HG03135 (cell line): Measurements from ENCODE around the gene METTL15.
"Not testable (repeated sequence)": the region's sequence is repeated elsewhere in the genome, so short reads cannot be mapped to it uniquely, and the experiment has no call there.

Experiments
- ATAC-seq: cut with Tn5 transposase; IDR thresholded peaks from one replicate; pipeline ENCODE4 v1.9.1; 2021; ENCODE audit warnings: mild to moderate bottlenecking, moderate library complexity; ENCODE audit not compliant: unreplicated experiment

The METTL15 gene, protein sequence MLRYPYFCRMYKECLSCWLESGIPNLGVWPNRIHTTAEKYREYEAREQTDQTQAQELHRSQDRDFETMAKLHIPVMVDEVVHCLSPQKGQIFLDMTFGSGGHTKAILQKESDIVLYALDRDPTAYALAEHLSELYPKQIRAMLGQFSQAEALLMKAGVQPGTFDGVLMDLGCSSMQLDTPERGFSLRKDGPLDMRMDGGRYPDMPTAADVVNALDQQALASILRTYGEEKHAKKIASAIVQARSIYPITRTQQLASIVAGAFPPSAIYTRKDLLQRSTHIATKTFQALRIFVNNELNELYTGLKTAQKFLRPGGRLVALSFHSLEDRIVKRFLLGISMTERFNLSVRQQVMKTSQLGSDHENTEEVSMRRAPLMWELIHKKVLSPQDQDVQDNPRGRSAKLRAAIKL

DNA sequence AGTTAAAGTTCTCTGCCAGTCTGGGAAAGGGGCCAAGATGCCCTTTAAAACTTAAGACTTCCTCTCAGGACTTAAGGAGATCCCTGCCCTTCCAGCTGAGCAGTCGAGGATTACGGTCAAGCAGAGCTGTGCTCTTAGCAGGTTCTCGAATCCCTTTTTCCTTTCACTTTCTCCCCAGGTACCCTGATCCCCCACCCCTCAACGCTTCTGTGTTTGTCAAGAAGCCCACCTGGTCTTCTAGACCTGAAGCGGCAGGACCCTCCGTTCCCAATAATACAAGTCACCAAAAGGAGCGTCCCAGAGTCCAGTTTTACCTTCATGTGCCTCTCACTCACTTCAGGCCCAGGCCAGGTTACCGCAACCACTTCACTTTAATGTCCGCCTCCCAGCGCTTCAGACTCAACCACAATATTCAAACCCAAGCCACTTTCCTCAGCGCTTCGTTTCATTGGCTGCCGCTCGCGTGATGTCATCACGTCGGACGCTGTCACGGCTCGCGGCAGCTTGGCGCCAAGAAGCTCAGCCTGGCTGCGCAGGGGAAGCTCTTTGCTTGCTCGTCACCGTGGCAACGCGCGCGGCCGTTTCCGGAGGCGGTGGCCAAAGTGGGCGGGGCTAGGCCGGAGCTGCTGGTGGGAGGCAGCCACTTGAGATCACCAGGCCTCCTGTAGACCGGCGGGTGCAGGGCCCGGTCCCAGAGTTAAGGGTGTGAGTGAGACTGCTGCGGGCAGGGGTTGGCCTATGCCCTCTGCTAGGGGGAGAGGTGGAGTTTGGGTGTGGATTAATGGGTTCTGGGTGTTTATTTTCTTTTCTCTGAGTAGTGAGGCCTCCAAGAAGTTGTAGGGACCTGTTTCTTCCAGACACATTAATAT lies at the start of gene METTL15, which contains the start of gene KIF18A:
TSS of gene METTL15 (plus strand) at position 639 of the 869 bp plus-strand sequence. CDS start 4,947 bp downstream, outside the sequence.
TSS of gene KIF18A (minus strand) at position 407 of the 869 bp plus-strand sequence. CDS start 10,209 bp downstream, outside the sequence.
- peak; percentile 95 for ATAC-seq

GRCh38 chr11:28071305-28071704 lies 36.9 kb upstream of the METTL15 start:
- no peak for ATAC-seq

DNA sequence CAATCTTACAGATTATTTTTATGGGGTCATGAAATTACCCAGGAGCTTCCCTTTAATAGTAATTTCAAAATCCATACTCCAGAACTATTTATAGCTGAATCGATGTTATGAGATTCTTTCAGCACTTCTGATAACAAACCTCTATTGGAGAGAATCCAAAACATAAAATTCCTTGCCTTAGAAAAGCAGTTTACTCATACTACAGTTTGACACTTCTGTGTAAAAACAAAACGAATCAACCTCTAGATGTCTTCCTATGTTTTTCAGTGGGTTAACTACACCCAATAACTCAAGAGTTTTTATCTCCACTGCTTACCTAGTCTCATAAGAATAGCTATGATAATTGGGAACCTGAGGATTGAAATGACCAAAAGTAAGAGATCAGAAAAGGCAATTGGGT lies 35.9 kb upstream of the METTL15 start:
- no peak for ATAC-seq

DNA sequence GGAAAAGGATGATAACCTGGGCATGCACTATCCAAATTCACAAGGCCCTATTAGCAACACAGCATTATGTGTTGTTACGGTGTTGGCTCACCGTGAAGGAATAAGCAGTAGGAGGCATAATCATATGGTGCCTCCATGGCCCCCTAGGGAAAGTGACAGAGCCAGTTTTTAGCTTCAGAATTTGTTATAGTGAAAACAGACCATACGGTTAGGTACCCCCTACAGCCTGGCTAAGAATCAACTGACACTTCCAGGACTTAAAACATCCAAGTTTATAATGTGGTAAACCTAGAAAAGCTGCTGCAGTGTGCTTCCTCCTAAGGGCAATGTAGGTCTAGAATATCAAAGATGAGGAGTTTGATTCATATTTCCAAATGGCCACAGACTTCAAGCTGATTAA lies 30.7 kb upstream of the METTL15 start:
- ATAC-seq: no peak

DNA sequence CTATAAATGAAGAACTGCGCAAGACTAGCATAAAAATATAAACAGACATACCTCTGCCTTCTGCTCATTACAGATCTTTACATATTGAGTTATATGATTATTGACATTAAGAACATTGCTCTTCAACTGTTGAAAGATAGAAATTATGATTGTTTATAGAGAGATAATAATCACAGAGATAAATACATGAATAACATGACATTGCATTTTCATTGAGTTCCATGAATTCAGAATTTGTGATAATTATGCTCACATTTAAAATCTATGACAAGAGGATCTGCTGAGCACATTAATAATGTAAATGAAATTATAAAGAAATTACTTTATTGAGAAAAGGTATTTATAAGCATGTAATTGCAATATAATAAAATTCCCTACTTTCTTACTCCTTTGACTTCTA lies 25.1 kb upstream of the METTL15 start:
- no peak for ATAC-seq

- no peak for ATAC-seq
Observed at GRCh38 chr11:28086569-28086968, 21.6 kb upstream of the METTL15 start.

GRCh38 chr11:28087192-28087591 lies 21.0 kb upstream of the METTL15 start:
- ATAC-seq: not testable (repeated sequence)

GRCh38 chr11:28087693-28088092 lies 20.5 kb upstream of the METTL15 start:
- not testable (repeated sequence) for ATAC-seq

DNA sequence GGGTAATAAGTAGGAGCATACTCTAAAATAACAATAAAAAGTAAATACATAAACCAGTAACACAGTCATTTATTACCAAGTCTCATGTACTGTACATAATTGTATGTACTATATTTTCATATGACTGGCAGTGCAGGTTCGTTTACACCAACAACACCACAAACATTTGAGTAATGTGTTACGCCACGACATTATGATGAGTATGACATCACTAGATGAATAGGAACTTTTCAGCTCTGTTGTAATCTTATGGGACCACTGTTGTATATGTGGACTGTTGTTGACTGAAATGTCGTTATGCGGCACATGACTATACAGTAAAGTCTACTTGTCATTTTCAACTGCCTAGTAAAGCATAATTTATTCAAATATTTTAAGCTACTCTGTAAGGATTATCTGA lies 18.8 kb upstream of the METTL15 start:
- no peak for ATAC-seq

DNA sequence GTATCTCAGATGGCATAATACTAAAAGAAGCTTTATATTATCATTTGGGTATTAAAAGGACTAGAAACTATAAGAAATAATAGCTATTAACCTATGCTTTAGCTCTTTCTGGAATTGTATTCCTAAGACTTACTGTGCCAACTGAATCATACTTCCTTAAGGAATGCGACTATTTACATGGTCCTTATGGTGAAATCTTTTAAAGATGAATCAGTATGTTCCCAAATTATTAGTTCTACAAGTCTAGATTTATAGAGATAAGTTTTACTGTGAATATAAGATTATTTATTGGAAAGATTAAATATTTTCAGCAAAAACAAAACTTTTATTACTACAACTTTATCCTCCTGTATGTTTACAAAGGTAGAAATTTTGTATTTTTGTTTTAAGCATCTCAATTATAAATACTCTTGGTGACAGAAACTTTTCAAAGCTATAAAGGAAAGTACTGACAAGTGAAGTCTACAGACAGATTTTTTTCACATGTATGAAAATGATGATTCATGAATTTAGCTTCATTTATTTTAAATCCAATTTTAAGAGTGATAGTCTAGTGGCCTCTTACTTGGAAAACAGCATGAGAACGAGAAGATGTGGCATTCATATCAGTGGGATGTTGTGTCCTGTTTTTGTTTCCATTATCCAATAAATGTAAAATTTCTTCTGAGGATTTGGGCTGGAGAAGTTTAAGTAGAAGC lies 18.0 kb upstream of the METTL15 start:
- ATAC-seq: no peak

GRCh38 chr11:28092786-28093185 lies 15.4 kb upstream of the METTL15 start:
- ATAC-seq: no peak

- ATAC-seq: no peak
Observed at GRCh38 chr11:28098257-28098656, 9.9 kb upstream of the METTL15 start.

DNA sequence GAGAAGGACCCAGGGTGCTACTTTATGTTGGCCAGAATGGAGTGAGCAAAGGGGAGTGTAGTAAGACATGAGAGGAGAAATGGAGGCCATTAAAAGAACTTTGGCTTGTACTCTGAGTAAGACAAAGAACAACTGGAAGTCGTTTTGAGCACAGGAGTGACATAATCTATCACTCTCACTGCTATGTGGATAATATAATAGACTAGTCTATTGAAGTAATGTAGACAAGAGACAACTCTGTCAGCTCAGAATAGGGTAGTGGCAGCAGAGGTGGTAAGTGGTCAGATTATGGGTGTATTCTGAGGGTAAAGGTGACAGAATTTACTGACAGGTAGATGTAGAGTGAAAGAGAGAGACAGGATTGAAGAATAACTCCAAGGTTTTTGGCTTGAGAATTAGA lies 8.5 kb upstream of the METTL15 start:
- no peak for ATAC-seq

GRCh38 chr11:28100665-28101064 lies 7.5 kb upstream of the METTL15 start:
- no peak for ATAC-seq

DNA sequence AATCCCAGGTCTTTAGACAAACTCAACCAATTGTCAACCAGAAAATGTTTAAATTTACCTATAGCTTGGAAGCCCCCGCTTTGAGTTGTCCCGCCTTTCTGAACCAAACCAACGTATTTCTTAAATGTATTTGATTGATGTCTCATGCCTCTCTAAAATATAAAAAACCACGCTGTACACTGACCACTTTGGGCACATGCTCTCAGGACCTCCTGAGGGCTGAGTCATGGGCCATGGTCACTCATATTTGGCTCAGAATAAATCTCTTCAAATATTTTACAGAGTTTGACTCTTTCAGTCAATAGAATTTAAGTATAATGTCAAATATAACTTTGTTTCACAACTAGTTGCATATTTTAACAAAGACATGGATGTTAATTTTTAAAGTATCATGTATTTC lies 5.9 kb upstream of the METTL15 start:
- ATAC-seq: not testable (repeated sequence)

GRCh38 chr11:28104425-28104824 lies 3.8 kb upstream of the METTL15 start:
- no peak for ATAC-seq

GRCh38 chr11:28104984-28105383 lies 3.2 kb upstream of the METTL15 start:
- no peak for ATAC-seq

DNA sequence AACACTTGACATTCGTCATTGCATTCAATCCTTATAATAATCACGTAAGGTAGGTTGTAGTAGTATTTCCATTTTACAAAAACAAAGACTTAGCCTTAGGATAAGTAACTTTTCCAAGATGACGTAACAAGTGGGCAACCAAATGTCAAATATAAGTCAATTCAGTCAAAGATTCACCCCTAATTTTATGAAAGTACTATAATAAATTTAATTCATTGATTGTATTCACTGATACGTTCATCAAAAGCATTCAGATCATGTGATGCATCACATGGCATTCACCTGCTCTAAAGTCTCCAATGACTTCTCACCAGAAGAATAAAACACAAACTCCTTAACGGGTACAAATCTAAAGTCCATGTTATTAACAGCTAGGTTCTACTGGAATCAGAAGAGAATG lies 2.3 kb upstream of the METTL15 start:
- ATAC-seq: no peak

DNA sequence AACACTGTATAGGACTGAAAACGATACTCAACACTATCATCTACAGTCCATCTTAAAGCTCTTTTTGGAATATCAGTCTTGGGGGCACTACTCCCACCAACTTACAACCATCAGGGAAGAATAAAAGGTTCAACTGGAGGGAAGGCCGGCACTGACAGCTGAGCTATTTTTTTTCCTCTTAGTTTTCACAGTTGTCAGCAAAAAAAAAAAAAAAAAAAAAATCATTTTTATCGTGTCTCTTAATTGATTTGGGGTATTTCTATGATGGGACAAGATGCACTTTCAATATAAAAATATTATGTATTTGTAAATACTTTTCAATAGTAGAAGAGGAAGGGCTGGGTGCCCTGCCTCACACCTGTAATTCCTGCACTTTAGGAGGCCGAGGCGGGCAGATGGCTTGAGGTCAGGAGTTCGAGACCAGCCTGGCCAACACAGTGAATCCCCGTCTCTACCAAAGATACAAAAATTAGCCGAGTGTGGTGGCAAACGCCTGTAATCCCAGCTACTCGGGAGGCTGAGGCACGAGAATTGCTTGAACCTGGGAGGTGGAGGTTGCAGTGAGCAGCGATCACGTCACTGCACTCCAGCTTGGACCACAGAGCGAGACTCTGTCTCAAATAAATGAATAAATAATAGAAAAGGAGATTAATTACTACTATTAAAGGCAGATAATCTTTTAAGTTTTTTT lies 1.7 kb upstream of the METTL15 start:
- no peak for ATAC-seq

DNA sequence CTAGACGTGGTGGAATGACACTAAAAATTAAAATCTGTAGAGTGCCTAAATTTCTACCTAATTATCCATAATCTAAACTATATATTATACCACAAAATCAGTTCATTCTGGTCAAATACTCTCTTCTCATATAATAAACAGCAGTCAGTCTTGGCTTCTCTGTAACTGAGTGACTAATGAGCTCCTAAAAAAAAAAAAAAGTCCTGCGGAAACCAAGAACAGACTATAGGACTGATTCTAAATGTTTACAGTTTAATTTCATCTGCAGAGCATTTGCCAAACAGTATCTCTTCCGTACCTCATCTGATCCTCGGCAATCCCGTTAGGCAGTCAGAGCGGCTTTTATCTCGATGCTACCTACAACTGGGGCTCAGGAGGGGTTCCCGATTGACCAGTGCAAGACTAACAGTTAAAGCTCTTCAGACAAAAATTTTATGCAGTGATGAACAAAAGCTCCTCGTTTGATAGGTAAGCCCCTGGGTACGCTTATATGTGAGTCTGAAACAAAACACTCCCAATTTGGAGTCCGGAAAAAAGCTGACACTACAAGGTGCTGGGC lies 918 bp upstream of the METTL15 start:
- peak; percentile 0 for ATAC-seq
